ENCODE data around the gene TELO2.

TELO2 gene

GRCh38 chr16:1498899-1499676 lies 5.9 kb downstream of the TELO2 start:
- DNase-seq = no peak

GRCh38 chr16:1499756-1500464 lies 6.8 kb downstream of the TELO2 start:
- no peak for DNase-seq

- no peak for DNase-seq
Measured at GRCh38 chr16:1500465-1501150, 7.4 kb downstream of the TELO2 start.

- no peak for DNase-seq
Measured at GRCh38 chr16:1501630-1502029, 8.5 kb downstream of the TELO2 start.

- no peak for DNase-seq
Measured at GRCh38 chr16:1502092-1503004, 9.2 kb downstream of the TELO2 start.

GRCh38 chr16:1503110-1503955 lies 10.2 kb downstream of the TELO2 start:
- no peak for DNase-seq

- no peak for DNase-seq
Measured at GRCh38 chr16:1505073-1505844, 12.1 kb downstream of the TELO2 start.

- no peak for DNase-seq
Measured at GRCh38 chr16:1505912-1506311, 12.8 kb downstream of the TELO2 start.

- DNase-seq = no peak
Measured at GRCh38 chr16:1506494-1507213, 13.5 kb downstream of the TELO2 start.

GRCh38 chr16:1508494-1509187 lies 15.5 kb downstream of the TELO2 start:
- no peak for DNase-seq

- no peak for DNase-seq
Measured at GRCh38 chr16:1509307-1510221, 16.4 kb downstream of the TELO2 start.

- DNase-seq = no peak
Measured at GRCh38 chr16:1510272-1510671, 17.1 kb downstream of the TELO2 start.

- DNase-seq = no peak
Measured at GRCh38 chr16:1510941-1511351, 17.8 kb downstream of the TELO2 start.

GRCh38 chr16:1511662-1512569 lies 18.8 kb downstream of the TELO2 start:
- no peak for DNase-seq

GRCh38 chr16:1512774-1513173 lies 19.6 kb downstream of the TELO2 start:
- no peak for DNase-seq

- DNase-seq = no peak
Measured at GRCh38 chr16:1514507-1514906, 21.3 kb downstream of the TELO2 start.
